HK-2 (cell line): ENCODE results near the gene MRFAP1L1.
"Not testable (repeated sequence)": the region's sequence is repeated elsewhere in the genome, so short reads cannot be mapped to it uniquely, and the experiment has no call there.

Experiments used
- DNase-seq: peaks from one replicate; pipeline ENCODE4 v3.0.0-alpha.2; 2018; ENCODE audit not compliant: unreplicated experiment

The MRFAP1L1 gene

GRCh38 chr4:6688879-6689505 lies 20.7 kb downstream of the MRFAP1L1 start:
- peak; percentile 90 for DNase-seq

GRCh38 chr4:6687947-6688878 lies 21.5 kb downstream of the MRFAP1L1 start:
- no peak for DNase-seq

- DNase-seq: no peak
Observed at GRCh38 chr4:6686104-6686787, 23.4 kb downstream of the MRFAP1L1 start.

- no peak for DNase-seq
Observed at GRCh38 chr4:6684656-6685055, 25.0 kb downstream of the MRFAP1L1 start.

GRCh38 chr4:6682862-6683590 lies 26.6 kb downstream of the MRFAP1L1 start:
- DNase-seq: no peak

- no peak for DNase-seq
Observed at GRCh38 chr4:6681191-6681590, 28.5 kb downstream of the MRFAP1L1 start.

- DNase-seq: no peak
Observed at GRCh38 chr4:6680372-6681034, 29.2 kb downstream of the MRFAP1L1 start.

- DNase-seq: no peak
Observed at GRCh38 chr4:6676722-6677558, 32.7 kb downstream of the MRFAP1L1 start.

GRCh38 chr4:6674500-6675149 lies 35.0 kb downstream of the MRFAP1L1 start:
- peak; percentile 47 for DNase-seq

- DNase-seq: peak; percentile 95
Observed at GRCh38 chr4:6673660-6674499, 35.8 kb downstream of the MRFAP1L1 start.

GRCh38 chr4:6673191-6673659 lies 36.4 kb downstream of the MRFAP1L1 start:
- peak; percentile 63 for DNase-seq

GRCh38 chr4:6672541-6673190 lies 37.0 kb downstream of the MRFAP1L1 start:
- DNase-seq: not testable (repeated sequence)

GRCh38 chr4:6672131-6672530 lies 37.5 kb downstream of the MRFAP1L1 start:
- DNase-seq: no peak

- no peak for DNase-seq
Observed at GRCh38 chr4:6671648-6672047, 38.0 kb downstream of the MRFAP1L1 start.

GRCh38 chr4:6668391-6668790 lies 41.3 kb downstream of the MRFAP1L1 start:
- DNase-seq: peak; percentile 55

- DNase-seq: no peak
Observed at GRCh38 chr4:6665320-6665654, 44.4 kb downstream of the MRFAP1L1 start.

GRCh38 chr4:6663596-6664393 lies 45.9 kb downstream of the MRFAP1L1 start:
- no peak for DNase-seq

- DNase-seq: no peak
Observed at GRCh38 chr4:6662591-6662990, 47.1 kb downstream of the MRFAP1L1 start.
